HEK293 (cell line): ENCODE results near the gene QSOX1.

Experiments used
- CTCF ChIA-PET: fragments of 350-600 bp; formaldehyde crosslinking; extraction: SDS; loops from one replicate; lab custom pipeline; 2021; ENCODE audit warnings: antibody characterized with exemption; lab: Yijun Ruan, JAX
- POLR2A ChIA-PET: fragments of 300-600 bp; formaldehyde crosslinking; extraction: SDS; loops from one replicate; lab custom pipeline; 2020; ENCODE audit warnings: antibody characterized with exemption, inconsistent platforms; lab: Yijun Ruan, JAX
- H3K27ac ChIP-seq: fragments of 200-500 bp; sonication (Bioruptor generic); 2 replicates; pipeline ENCODE4 v1.5.1; 2014; ENCODE audit warnings: low read depth, low read length, control low read depth, inconsistent platforms; ENCODE audit errors: extremely low read depth
- H3K36me3 ChIP-seq, 2 experiments: fragments of 200-500 bp in 1 of 2; sonication (Bioruptor generic) in 1 of 2; 1 replicate in 1 of 2; 2 replicates in 1 of 2; pipeline ENCODE4 v1.5.1; 2014 to 2017; ENCODE audit warnings: inconsistent platforms in 2 of 2, low read length in 2 of 2; ENCODE audit not compliant: control insufficient read depth in 2 of 2, insufficient read depth in 1 of 2
- H3K4me1 ChIP-seq: fragments of 200-500 bp; sonication (Bioruptor generic); 2 replicates; pipeline ENCODE4 v1.5.1; 2014; ENCODE audit warnings: mild to moderate bottlenecking, low read length, inconsistent platforms; ENCODE audit not compliant: control insufficient read depth, insufficient read depth
- H3K4me3 ChIP-seq: 2 replicates; pipeline ENCODE4 v1.5.1; 2011; ENCODE audit warnings: low read depth, mild to moderate bottlenecking, control low read depth, low read length, moderate library complexity
- H3K9me3 ChIP-seq: fragments of 200-500 bp; sonication (Bioruptor generic); 2 replicates; pipeline ENCODE4 v1.5.1; 2014; ENCODE audit warnings: low read depth, low read length, inconsistent platforms; ENCODE audit not compliant: control insufficient read depth, insufficient read depth
- HOXA7 ChIP-seq: sonication (generic); formaldehyde crosslinking; IDR thresholded peaks from 2 replicates; pipeline ENCODE4 v1.8.1; 2022; ENCODE audit warnings: missing genetic modification reagents, borderline replicate concordance
- PBX3 ChIP-seq: sonication (generic); formaldehyde crosslinking; IDR thresholded peaks from 2 replicates; pipeline ENCODE4 v1.8.1; 2022; ENCODE audit warnings: mild to moderate bottlenecking, moderate library complexity, missing genetic modification reagents
- RBAK ChIP-seq: fragments of 450-650 bp; formaldehyde crosslinking; IDR thresholded peaks from 2 replicates; pipeline ENCODE4 v1.5.1; 2016; ENCODE audit warnings: missing biosample characterization, missing genetic modification characterization
- TSHZ1 ChIP-seq: fragments of 450-650 bp; formaldehyde crosslinking; IDR thresholded peaks from 2 replicates; pipeline ENCODE4 v1.5.1; 2016; ENCODE audit warnings: missing biosample characterization, missing genetic modification characterization, borderline replicate concordance
- YY2 ChIP-seq: fragments of 450-650 bp; formaldehyde crosslinking; IDR thresholded peaks from 2 replicates; pipeline ENCODE4 v1.5.1; 2016; ENCODE audit warnings: missing biosample characterization, missing genetic modification characterization
- ZBTB21 ChIP-seq: fragments of 450-650 bp; formaldehyde crosslinking; IDR thresholded peaks from 2 replicates; pipeline ENCODE4 v1.5.1; 2017; ENCODE audit warnings: missing biosample characterization, missing genetic modification characterization
- ZBTB26 ChIP-seq: fragments of 450-650 bp; formaldehyde crosslinking; optimal IDR thresholded peaks from 2 replicates; pipeline ENCODE3; 2016; ENCODE audit warnings: missing biosample characterization, mild to moderate bottlenecking, missing genetic modification characterization
- ZFP3 ChIP-seq: fragments of 450-650 bp; formaldehyde crosslinking; IDR thresholded peaks from 2 replicates; pipeline ENCODE4 v1.5.1; 2016; ENCODE audit warnings: low read depth, missing biosample characterization, missing genetic modification characterization
- ZNF132 ChIP-seq: fragments of 450-650 bp; formaldehyde crosslinking; IDR thresholded peaks from 2 replicates; pipeline ENCODE4 v1.5.1; 2017; ENCODE audit warnings: missing biosample characterization, missing genetic modification characterization, borderline replicate concordance
- ZNF274 ChIP-seq, 2 experiments: fragments of 200-500 bp in 1 of 2; fragments of 450-650 bp in 1 of 2; sonication (Bioruptor generic) in 1 of 2; formaldehyde crosslinking in 1 of 2; IDR thresholded peaks; 2 replicates each; pipeline versions ENCODE4 v1.5.1 to v1.6.1; 2014 to 2016; ENCODE audit warnings: borderline replicate concordance in 1 of 2, inconsistent platforms in 1 of 2, low read length in 1 of 2, missing biosample characterization in 1 of 2, missing genetic modification characterization in 1 of 2
- ZNF335 ChIP-seq: fragments of 450-650 bp; formaldehyde crosslinking; conservative IDR thresholded peaks from 2 replicates; pipeline ENCODE4 v1.5.1; 2016; ENCODE audit warnings: missing biosample characterization, missing genetic modification characterization
- ZNF341 ChIP-seq: fragments of 450-650 bp; formaldehyde crosslinking; IDR thresholded peaks from 2 replicates; pipeline ENCODE4; 2016; ENCODE audit warnings: low read depth, missing biosample characterization, missing genetic modification characterization
- ZNF354C ChIP-seq: fragments of 450-650 bp; formaldehyde crosslinking; IDR thresholded peaks from 2 replicates; pipeline ENCODE4 v1.5.1; 2016; ENCODE audit warnings: missing biosample characterization, missing genetic modification characterization, low read depth, borderline replicate concordance
- ZNF473 ChIP-seq: fragments of 450-650 bp; formaldehyde crosslinking; IDR thresholded peaks from 2 replicates; pipeline ENCODE4 v1.5.1; 2017; ENCODE audit warnings: missing biosample characterization, missing genetic modification characterization
- ZNF544 ChIP-seq: fragments of 450-650 bp; formaldehyde crosslinking; IDR thresholded peaks from 2 replicates; pipeline ENCODE4 v1.5.0; 2017; ENCODE audit warnings: missing biosample characterization, missing genetic modification characterization
- ZNF585B ChIP-seq: fragments of 450-650 bp; formaldehyde crosslinking; IDR thresholded peaks from 2 replicates; pipeline ENCODE4 v1.5.1; 2016; ENCODE audit warnings: missing biosample characterization, missing genetic modification characterization
- ZNF677 ChIP-seq: fragments of 450-650 bp; IDR thresholded peaks from 2 replicates; pipeline ENCODE4 v1.5.0; 2018; ENCODE audit warnings: missing biosample characterization, mild to moderate bottlenecking, missing genetic modification characterization, moderate library complexity
- ZSCAN30 ChIP-seq: fragments of 450-650 bp; IDR thresholded peaks from 2 replicates; pipeline ENCODE4 v1.5.1; 2018; ENCODE audit warnings: missing biosample characterization, mild to moderate bottlenecking, missing genetic modification characterization, moderate library complexity

Gene QSOX1

GRCh38 chr1:180218806-180219765 lies 64.4 kb downstream of the QSOX1 start:
- Histone ChIP-seq H3K9me3 (no peaks in the 10 kb centered on the region), H3K4me3 (no peak overlapping the region), H3K36me3 (no peaks in the 10 kb centered on the region), H3K4me1 (no peaks in the 10 kb centered on the region), H3K27ac (no peak overlapping the region)
- POLR2A ChIA-PET = no interaction called here
- CTCF ChIA-PET = interaction anchor here (0.8 kb wide), 1 partner anchor 410 kb away, joined by 3 read pairs; no protein-coding TSS in a partner anchor
- TF ChIP-seq ZNF677 (tag by site-specific recombination) (no peak), ZNF585B (tag by site-specific recombination) (no peak), ZNF354C (tag by site-specific recombination) (no peak), ZSCAN30 (tag by site-specific recombination) (no peak)

- H3K4me1 ChIP-seq = no peaks in the 10 kb centered on the region
- TF ChIP-seq TSHZ1 (tag by site-specific recombination) (no peak), RBAK (tag by site-specific recombination) (no peak), PBX3 (CRISPR knock-in tag) (no peak), ZNF341 (tag by site-specific recombination) (no peak), ZFP3 (tag by site-specific recombination) (no peak), YY2 (tag by site-specific recombination) (no peak), ZBTB26 (no peak), ZBTB21 (tag by site-specific recombination) (no peak)
- H3K27ac ChIP-seq = no peak overlapping the region
- POLR2A ChIA-PET = no interaction called here
- H3K4me3 ChIP-seq = no peak overlapping the region
- CTCF ChIA-PET = interaction anchor here (0.8 kb wide), 1 partner anchor 410 kb away, joined by 3 read pairs; no protein-coding TSS in a partner anchor
- no peaks in the 10 kb centered on the region for H3K9me3 ChIP-seq
- H3K36me3 ChIP-seq = no peaks in the 10 kb centered on the region
Measured at GRCh38 chr1:180219776-180220175, 65.1 kb downstream of the QSOX1 start.

GRCh38 chr1:180221462-180221861 lies 66.8 kb downstream of the QSOX1 start:
- POLR2A ChIA-PET = no interaction called here
- H3K4me3 ChIP-seq = no peak overlapping the region
- CTCF ChIA-PET = interaction anchor here (1.2 to 2.7 kb wide), 2 partner anchors 10 to 33 kb away, joined by 3 to 7 read pairs; no protein-coding TSS in a partner anchor
- H3K27ac ChIP-seq = no peak overlapping the region
- H3K9me3 ChIP-seq = no peaks in the 10 kb centered on the region
- TF ChIP-seq ZNF335 (tag by site-specific recombination) (no peak), ZNF274 (IDR thresholded peaks at IDR 0.05; ENCODE audit: low read length) (no peak), ZNF274 (tag by site-specific recombination; IDR thresholded peaks at IDR 0.05; ENCODE audit: borderline replicate concordance) (no peak), ZNF544 (tag by site-specific recombination) (no peak), ZNF341 (tag by site-specific recombination) (no peak), ZNF132 (tag by site-specific recombination) (no peak), HOXA7 (CRISPR knock-in tag) (no peak), TSHZ1 (tag by site-specific recombination) (no peak), ZNF473 (no peak)
- no peaks in the 10 kb centered on the region for H3K36me3 ChIP-seq
- no peaks in the 10 kb centered on the region for H3K4me1 ChIP-seq
